Stimulated activated CD8-positive, alpha-beta memory T cell treated with anti-CD3 and anti-CD28 coated beads, Interleukin-7, amount 100 ng/mL, for 48 hours (primary cell): Measurements from ENCODE around the gene DENND2A.
"Not testable (repeated sequence)": the region's sequence is repeated elsewhere in the genome, so short reads cannot be mapped to it uniquely, and the experiment has no call there.

ENCODE experiments used
- DNase-seq, 2 donors: peaks; one replicate each; pipeline ENCODE4 v3.0.0-alpha.2; 2020; ENCODE audit warnings: low read depth in 1 of 2; ENCODE audit errors: extremely low read depth in 1 of 2

Gene DENND2A

GRCh38 chr7:140592964-140593671 lies 47.5 kb downstream of the DENND2A start:
- no peak for DNase-seq

GRCh38 chr7:140591180-140591902 lies 49.3 kb downstream of the DENND2A start:
- DNase-seq, result no peak

- DNase-seq, result no peak
Observed at GRCh38 chr7:140587243-140587642, 53.4 kb downstream of the DENND2A start.

- DNase-seq, result no peak
Observed at GRCh38 chr7:140586516-140586915, 54.1 kb downstream of the DENND2A start.

GRCh38 chr7:140585333-140585732 lies 55.3 kb downstream of the DENND2A start:
- no peak for DNase-seq

GRCh38 chr7:140584195-140584851 lies 56.3 kb downstream of the DENND2A start:
- DNase-seq, result no peak

GRCh38 chr7:140581411-140581810 lies 59.2 kb downstream of the DENND2A start:
- no peak for DNase-seq

GRCh38 chr7:140577651-140578050 lies 63.0 kb downstream of the DENND2A start:
- no peak for DNase-seq

- no peak for DNase-seq
Observed at GRCh38 chr7:140576589-140576988, 64.0 kb downstream of the DENND2A start.

- no peak for DNase-seq
Observed at GRCh38 chr7:140571538-140572122, 69.0 kb downstream of the DENND2A start.

GRCh38 chr7:140570120-140570519 lies 70.5 kb downstream of the DENND2A start:
- no peak for DNase-seq

GRCh38 chr7:140568021-140568813 lies 72.4 kb downstream of the DENND2A start:
- DNase-seq, result no peak

- not testable (repeated sequence) for DNase-seq
Observed at GRCh38 chr7:140566186-140566585, 74.4 kb downstream of the DENND2A start.

- not testable (repeated sequence) for DNase-seq
Observed at GRCh38 chr7:140565761-140566160, 74.9 kb downstream of the DENND2A start.

- no peak for DNase-seq
Observed at GRCh38 chr7:140564643-140565042, 76.0 kb downstream of the DENND2A start.

- DNase-seq, result no peak
Observed at GRCh38 chr7:140562926-140563481, 77.6 kb downstream of the DENND2A start.

GRCh38 chr7:140559410-140559809 lies 81.2 kb downstream of the DENND2A start:
- no peak for DNase-seq

- DNase-seq, result no peak
Observed at GRCh38 chr7:140557809-140558518, 82.6 kb downstream of the DENND2A start.

GRCh38 chr7:140557069-140557468 lies 83.5 kb downstream of the DENND2A start:
- no peak for DNase-seq

- not testable (repeated sequence) for DNase-seq
Observed at GRCh38 chr7:140553236-140553635, 87.4 kb downstream of the DENND2A start.
